Adipose tissue (tissue), 3 donors: ENCODE data around the gene PCED1B. TPM values are rescaled to one million over a fixed set of nuclear protein-coding genes. Genes with fewer than 3 reads are reported as not detected.

Experiments used
- H3K27ac ChIP-seq: one replicate; pipeline ENCODE4 v1.5.1; 2013; ENCODE audit warnings: low read depth, low read length
- WGBS, 3 donors: extraction: QIAGEN DNeasy Blood & Tissue Kit; methylation state at CpG; one replicate each; pipeline ENCODE4 v1.1.7; 2013; 5-methylcytosine and 5-hydroxymethylcytosine counted together
- polyA plus RNA-seq, 3 donors: library from polyadenylated mRNA; stranded (reverse); fragments of 200-250 nt; gene quantifications; one replicate each; pipeline ENCODE4 v1.2.3, GENCODE V29; 2013
- donor health status: healthy with polysubstance abuse.
- donor health status: Bipolar disorder and iron deficiency.
- donor health status: healthy.

Gene PCED1B
- polyA plus RNA-seq, 3 donors: 0.79 to 3.5 (median 2.7) TPM

GRCh38 chr12:47082796-47083621, 3.6 kb downstream of the PCED1B start:
- H3K27ac ChIP-seq: no peak overlapping the region
- WGBS, 3 donors: 65 to 74% (median 69%) methylated on average over 7 of the region's 7 CpGs

- no peak overlapping the region for H3K27ac ChIP-seq
- WGBS, 3 donors: 84 to 92% (median 89%) methylated on average over 1 of the region's 1 CpG
Measured at GRCh38 chr12:47084172-47084571, 4.8 kb downstream of the PCED1B start.

GRCh38 chr12:47085815-47086252, 6.4 kb downstream of the PCED1B start:
- 36 to 81% (median 45%) methylated on average over 6 of the region's 6 CpGs for WGBS, 3 donors
- H3K27ac ChIP-seq: no peak overlapping the region

- no peak overlapping the region for H3K27ac ChIP-seq
- 59 to 74% (median 69%) methylated on average over 2 of the region's 2 CpGs for WGBS, 3 donors
Measured at GRCh38 chr12:47087088-47087688, 7.8 kb downstream of the PCED1B start.

- no peak overlapping the region for H3K27ac ChIP-seq
- 52 to 76% (median 68%) methylated on average over 7 of the region's 7 CpGs for WGBS, 3 donors
Measured at GRCh38 chr12:47088021-47088944, 8.9 kb downstream of the PCED1B start.

- 91 to 95% (median 94%) methylated on average over 2 of the region's 2 CpGs for WGBS, 3 donors
- no peak overlapping the region for H3K27ac ChIP-seq
Measured at GRCh38 chr12:47091009-47091408, 11.6 kb downstream of the PCED1B start.

- 82 to 98% (median 96%) methylated on average over 4 of the region's 4 CpGs for WGBS, 3 donors
- no peak overlapping the region for H3K27ac ChIP-seq
Measured at GRCh38 chr12:47094804-47095203, 15.4 kb downstream of the PCED1B start.

- no peak overlapping the region for H3K27ac ChIP-seq
- whole genome bisulfite sequencing, 3 donors: 67 to 93% (median 73%) methylated on average over 3 of the region's 3 CpGs
Measured at GRCh38 chr12:47095446-47096236, 16.2 kb downstream of the PCED1B start.

- WGBS, 3 donors: 64 to 74% (median 71%) methylated on average over 7 of the region's 7 CpGs
- H3K27ac ChIP-seq: no peak overlapping the region
Measured at GRCh38 chr12:47097276-47097896, 18.0 kb downstream of the PCED1B start.

- 56 to 93% (median 93%) methylated on average over 6 of the region's 6 CpGs for WGBS, 3 donors
Measured at GRCh38 chr12:47098099-47098498, 18.7 kb downstream of the PCED1B start.

GRCh38 chr12:47099610-47100009, 20.2 kb downstream of the PCED1B start:
- H3K27ac ChIP-seq: no peak overlapping the region
- 73 to 100% (median 73%) methylated on average over 2 of the region's 2 CpGs for WGBS, 3 donors

More at GRCh38 chr12:47098099-47098498, 18.7 kb downstream of the PCED1B start:
- no peak overlapping the region for H3K27ac ChIP-seq

GRCh38 chr12:47100160-47100559, 20.7 kb downstream of the PCED1B start:
- 95 to 96% (median 95%) methylated on average over 2 of the region's 2 CpGs for WGBS, 3 donors
- H3K27ac ChIP-seq: no peak overlapping the region

GRCh38 chr12:47102406-47102805, 23.0 kb downstream of the PCED1B start:
- H3K27ac ChIP-seq: no peak overlapping the region
- 86 to 98% (median 97%) methylated on average over 4 of the region's 4 CpGs for WGBS, 3 donors

GRCh38 chr12:47102845-47103651, 23.6 kb downstream of the PCED1B start:
- H3K27ac ChIP-seq: no peak overlapping the region
- WGBS, 3 donors: 76 to 83% (median 81%) methylated on average over 11 of the region's 11 CpGs

- 66 to 95% (median 92%) methylated on average over 10 of the region's 10 CpGs for WGBS, 3 donors
- no peak overlapping the region for H3K27ac ChIP-seq
Measured at GRCh38 chr12:47105914-47106674, 26.7 kb downstream of the PCED1B start.

GRCh38 chr12:47107446-47107845, 28.0 kb downstream of the PCED1B start:
- H3K27ac ChIP-seq: no peak overlapping the region
- 91 to 98% (median 91%) methylated on average over 3 of the region's 3 CpGs for WGBS, 3 donors
